Measurements from ENCODE around the gene MDM1. TPM values are rescaled to one million over a fixed set of nuclear protein-coding genes. Genes with fewer than 3 reads are reported as not detected.

Gene MDM1
- total RNA-seq, 1 experiment from 2014 or later: 10.6 TPM

GRCh38 chr12:68324531-68324930 is 7.6 kb downstream of the MDM1 start:
- Histone ChIP-seq H4K20me1 (ENCODE audit: control insufficient read depth, insufficient read depth, insufficient read length) (no peaks in the 10 kb centered on the region), H3K4me2 (ENCODE audit: insufficient read depth, insufficient read length, low read length) (no peak overlapping the region), H2AK5ac (ENCODE audit: insufficient read length, low read length) (no peak overlapping the region), H3K23ac (ENCODE audit: insufficient read length, low read depth, low read length) (no peak overlapping the region), H3K27ac (ENCODE audit: insufficient read length, low read depth, low read length) (no peak overlapping the region), H2BK5ac (ENCODE audit: insufficient read length, low read length) (no peak overlapping the region), H3K4me1 (ENCODE audit: insufficient read depth, low read length) (no peaks in the 10 kb centered on the region), H3K79me2 (ENCODE audit: insufficient read depth, low read length) (no peaks in the 10 kb centered on the region), H3T11ph (ENCODE audit: low read length) (no peak overlapping the region), H3K4ac (ENCODE audit: low read depth, low read length) (no peak overlapping the region), H2BK120ac (ENCODE audit: low read depth, low read length, poor library complexity, severe bottlenecking) (no peak overlapping the region), H3K23me2 (ENCODE audit: insufficient read length, low read depth, low read length, poor library complexity, severe bottlenecking) (no peaks in the 10 kb centered on the region), H4K91ac (ENCODE audit: insufficient read length, low read depth, low read length) (no peak overlapping the region), H3K9ac (ENCODE audit: extremely low read depth, insufficient read length, low read length) (no peak overlapping the region), H4K5ac (ENCODE audit: insufficient read length, low read depth, low read length) (no peak overlapping the region), H2AFZ (ENCODE audit: low read length) (no peak overlapping the region), H3K9me3 (ENCODE audit: control insufficient read depth, low read depth, low read length) (no peaks in the 10 kb centered on the region), H2BK15ac (ENCODE audit: low read depth, low read length) (no peak overlapping the region), H3K14ac (ENCODE audit: insufficient read depth, low read length) (no peak overlapping the region), H2BK12ac (ENCODE audit: insufficient read length, low read depth, low read length) (no peak overlapping the region), H3K56ac (ENCODE audit: insufficient read length, low read depth, low read length) (no peak overlapping the region), H3K79me1 (ENCODE audit: insufficient read depth, low read depth, low read length, poor library complexity, severe bottlenecking) (no peaks in the 10 kb centered on the region), H3K18ac (ENCODE audit: insufficient read length, low read depth, low read length) (no peak overlapping the region), H2BK20ac (ENCODE audit: low read depth, low read length, poor library complexity, severe bottlenecking) (no peak overlapping the region), H3K27me3 (ENCODE audit: insufficient read depth, low read length) (no peaks in the 10 kb centered on the region), H4K8ac (replicated peaks; ENCODE audit: insufficient read length, low read depth, low read length) (no peak overlapping the region)
- Mint-ChIP-seq H3K27ac (no peak overlapping the region), H3K4me3 (no peak overlapping the region), H3K27me3 (ENCODE audit: low read depth) (no peaks in the 10 kb centered on the region), H3K36me3 (ENCODE audit: insufficient read depth in 1 of 3, low read depth in 3 of 3) (peaks cover 0 to 11% (median 5%) of the 10 kb centered on the region in 3 experiments; a peak in 4 of 7 replicates), H3K4me1 (peaks cover 12 to 13% of the 10 kb centered on the region in 2 experiments), H3K9me3 (no peaks in the 10 kb centered on the region)
- DNase-seq: no peak
- WGBS (ENCODE audit: extremely low coverage, insufficient read length, low lambda C conversion rate): 100% methylated on average over 2 of the region's 3 CpGs
- no peak for TF ChIP-seq CTCF (conservative IDR thresholded peaks at IDR 0.05)

Data from H9 (cell line).